Measurements from ENCODE around the gene OR6F1. TPM values are rescaled to one million over a fixed set of nuclear protein-coding genes. Genes with fewer than 3 reads are reported as not detected.
"Not testable (repeated sequence)": the region's sequence is repeated elsewhere in the genome, so short reads cannot be mapped to it uniquely, and the experiment has no call there.

OR6F1 gene
- total RNA-seq (2022) (not detected in 2 replicates), Bru-seq, nascent RNA (not detected), BruChase-seq, experiment 1, labeled RNA remaining after a 6-hour chase (not detected), BruChase-seq, experiment 2, labeled RNA remaining after a 2-hour chase (not detected)
- long read RNA-seq: 0 reads

DNA sequence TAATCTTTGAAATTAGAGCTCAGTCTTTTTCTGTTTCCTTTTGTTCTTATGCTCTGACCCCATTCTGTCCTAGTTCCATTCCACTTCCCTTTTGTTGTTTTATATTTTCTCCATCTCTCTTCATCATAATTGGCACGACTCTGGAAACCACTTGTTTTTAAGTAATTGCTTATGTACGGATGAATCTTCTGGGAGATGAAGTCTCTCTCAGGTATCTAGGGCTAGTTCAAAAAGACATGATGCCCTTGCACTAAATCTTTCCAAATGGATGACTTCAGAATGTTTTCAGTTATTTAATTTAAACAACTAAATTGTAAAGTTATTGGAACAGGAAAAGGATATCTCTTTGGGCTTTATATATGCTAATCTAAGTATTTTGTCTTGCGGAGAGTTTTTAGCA lies at the start of gene OR6F1:
Gene OR6F1 (minus strand): TSS at position 101 of the 400 bp plus-strand sequence. CDS start 3,891 bp downstream, outside the sequence.
- H3K4me1 Mint-ChIP-seq (ENCODE audit: low read depth, unreplicated experiment): no peaks in the 10 kb centered on the region
- intact Hi-C loops (cut with micrococcal nuclease; ENCODE audit: unreplicated experiment): no loop called here
- no peak for DNase-seq
- no peak within 1 kb of the TSS for H3K4me3 Mint-ChIP-seq (ENCODE audit: low read depth, unreplicated experiment)
- H3K27me3 Mint-ChIP-seq (ENCODE audit: unreplicated experiment): no peaks in the 10 kb centered on the region
- BruUV-seq (replicated peaks): no TSS peak
- no peak within 1 kb of the TSS for H3K27ac Mint-ChIP-seq (ENCODE audit: unreplicated experiment)
- no peaks in the 10 kb centered on the region for H3K36me3 Mint-ChIP-seq (ENCODE audit: insufficient read depth, unreplicated experiment)
- H3K9me3 Mint-ChIP-seq (ENCODE audit: low read depth, unreplicated experiment): peaks cover 18% of the 10 kb centered on the region
- CTCF ChIA-PET: no interaction called here
- TF ChIP-seq, protein P1, sequence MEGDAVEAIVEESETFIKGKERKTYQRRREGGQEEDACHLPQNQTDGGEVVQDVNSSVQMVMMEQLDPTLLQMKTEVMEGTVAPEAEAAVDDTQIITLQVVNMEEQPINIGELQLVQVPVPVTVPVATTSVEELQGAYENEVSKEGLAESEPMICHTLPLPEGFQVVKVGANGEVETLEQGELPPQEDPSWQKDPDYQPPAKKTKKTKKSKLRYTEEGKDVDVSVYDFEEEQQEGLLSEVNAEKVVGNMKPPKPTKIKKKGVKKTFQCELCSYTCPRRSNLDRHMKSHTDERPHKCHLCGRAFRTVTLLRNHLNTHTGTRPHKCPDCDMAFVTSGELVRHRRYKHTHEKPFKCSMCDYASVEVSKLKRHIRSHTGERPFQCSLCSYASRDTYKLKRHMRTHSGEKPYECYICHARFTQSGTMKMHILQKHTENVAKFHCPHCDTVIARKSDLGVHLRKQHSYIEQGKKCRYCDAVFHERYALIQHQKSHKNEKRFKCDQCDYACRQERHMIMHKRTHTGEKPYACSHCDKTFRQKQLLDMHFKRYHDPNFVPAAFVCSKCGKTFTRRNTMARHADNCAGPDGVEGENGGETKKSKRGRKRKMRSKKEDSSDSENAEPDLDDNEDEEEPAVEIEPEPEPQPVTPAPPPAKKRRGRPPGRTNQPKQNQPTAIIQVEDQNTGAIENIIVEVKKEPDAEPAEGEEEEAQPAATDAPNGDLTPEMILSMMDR (IDR thresholded peaks at IDR 0.05; ENCODE audit: unreplicated experiment): no peak

DNA sequence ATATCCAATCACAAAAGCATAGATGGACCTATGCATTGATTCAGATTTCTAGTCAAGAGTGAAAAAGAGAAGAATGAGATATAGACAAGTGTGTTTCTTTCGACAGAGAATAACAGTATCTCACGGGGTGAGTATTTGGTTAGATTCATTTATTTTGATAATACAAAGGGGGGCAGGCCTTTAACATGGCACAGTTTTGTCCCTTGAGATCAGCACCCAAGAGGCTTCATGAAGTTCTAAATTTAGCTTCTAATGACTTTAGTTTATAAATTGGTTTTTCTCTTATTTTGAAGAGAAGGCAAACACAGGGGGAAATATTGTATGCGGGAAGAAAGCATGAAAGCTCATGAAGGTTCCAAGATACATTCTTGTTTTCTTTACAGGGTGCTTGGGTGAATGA lies 44.0 kb upstream of the OR6F1 start, which contains the start of gene OR1C1:
Gene OR1C1 (minus strand): TSS at position 101 of the 400 bp plus-strand sequence. CDS start 2,150 bp downstream, outside the sequence.
- Mint-ChIP-seq H3K4me3 (ENCODE audit: low read depth, unreplicated experiment) (no peak within 1 kb of the TSS), H3K36me3 (ENCODE audit: insufficient read depth, unreplicated experiment) (no peaks in the 10 kb centered on the region), H3K4me1 (ENCODE audit: low read depth, unreplicated experiment) (no peaks in the 10 kb centered on the region), H3K9me3 (ENCODE audit: low read depth, unreplicated experiment) (peaks cover 26% of the 10 kb centered on the region), H3K27me3 (ENCODE audit: unreplicated experiment) (no peaks in the 10 kb centered on the region), H3K27ac (ENCODE audit: unreplicated experiment) (no peak within 1 kb of the TSS)
- no peak for DNase-seq
- intact Hi-C loops (cut with micrococcal nuclease; ENCODE audit: unreplicated experiment): no loop called here
- CTCF ChIA-PET: no interaction called here
- TF ChIP-seq, protein P1 (IDR thresholded peaks at IDR 0.05; ENCODE audit: unreplicated experiment): no peak
- no TSS peak for BruUV-seq (replicated peaks)

DNA sequence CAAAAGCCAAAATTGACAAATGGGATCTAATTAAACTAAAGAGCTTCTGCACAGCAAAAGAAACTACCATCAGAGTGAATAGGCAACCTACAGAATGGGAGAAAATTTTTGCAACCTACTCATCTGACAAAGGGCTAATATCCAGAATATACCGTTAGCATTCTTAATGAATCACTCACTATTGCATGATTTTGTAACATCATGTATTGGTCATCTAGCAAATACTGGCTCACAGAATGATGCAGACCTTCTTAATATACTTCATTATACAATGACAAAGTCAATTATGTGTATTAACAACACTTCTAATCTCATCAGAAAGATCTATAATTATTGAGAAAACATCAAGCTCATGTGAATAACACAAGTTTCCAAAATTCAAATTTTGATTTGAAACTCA lies 37.9 kb upstream of the OR6F1 start:
- intact Hi-C loops (cut with micrococcal nuclease; ENCODE audit: unreplicated experiment); BruUV-seq (replicated peaks); H3K27ac Mint-ChIP-seq (ENCODE audit: unreplicated experiment); DNase-seq; H3K36me3 Mint-ChIP-seq (ENCODE audit: insufficient read depth, unreplicated experiment); CTCF ChIA-PET; H3K27me3 Mint-ChIP-seq (ENCODE audit: unreplicated experiment); H3K4me1 Mint-ChIP-seq (ENCODE audit: low read depth, unreplicated experiment); H3K4me3 Mint-ChIP-seq (ENCODE audit: low read depth, unreplicated experiment): not testable (repeated sequence)
- H3K9me3 Mint-ChIP-seq (ENCODE audit: low read depth, unreplicated experiment): peaks cover 23% of the 10 kb centered on the region

DNA sequence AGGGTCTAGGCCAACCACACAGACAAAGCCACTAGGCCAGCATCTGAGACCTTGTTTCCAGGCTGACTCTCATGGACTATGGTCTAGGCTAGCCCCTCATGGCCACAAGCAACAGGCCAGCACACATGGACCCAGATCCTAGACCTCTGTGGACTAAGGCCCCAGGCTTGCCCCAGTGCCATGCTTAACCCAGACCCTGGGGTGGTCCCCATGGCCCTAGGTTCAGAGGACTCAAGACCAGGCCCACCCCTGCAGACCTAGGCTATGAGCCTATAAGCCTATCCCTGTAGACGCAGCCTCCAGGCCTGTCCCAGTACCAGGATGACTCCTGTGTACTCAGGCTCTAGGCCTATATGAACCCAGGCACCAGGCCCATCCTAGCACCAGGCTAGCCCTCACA lies 33.4 kb upstream of the OR6F1 start:
- TF ChIP-seq, protein P1 (IDR thresholded peaks at IDR 0.05; ENCODE audit: unreplicated experiment): no peak
- Mint-ChIP-seq H3K27ac (ENCODE audit: unreplicated experiment) (no peak overlapping the region), H3K36me3 (ENCODE audit: insufficient read depth, unreplicated experiment) (no peaks in the 10 kb centered on the region), H3K9me3 (ENCODE audit: low read depth, unreplicated experiment) (peaks cover 5% of the 10 kb centered on the region), H3K27me3 (ENCODE audit: unreplicated experiment) (no peaks in the 10 kb centered on the region), H3K4me3 (ENCODE audit: low read depth, unreplicated experiment) (no peak overlapping the region), H3K4me1 (ENCODE audit: low read depth, unreplicated experiment) (no peaks in the 10 kb centered on the region)
- CTCF ChIA-PET: no interaction called here
- intact Hi-C loops (cut with micrococcal nuclease; ENCODE audit: unreplicated experiment): no loop called here
- BruUV-seq (replicated peaks): no TSS peak
- no peak for DNase-seq

DNA sequence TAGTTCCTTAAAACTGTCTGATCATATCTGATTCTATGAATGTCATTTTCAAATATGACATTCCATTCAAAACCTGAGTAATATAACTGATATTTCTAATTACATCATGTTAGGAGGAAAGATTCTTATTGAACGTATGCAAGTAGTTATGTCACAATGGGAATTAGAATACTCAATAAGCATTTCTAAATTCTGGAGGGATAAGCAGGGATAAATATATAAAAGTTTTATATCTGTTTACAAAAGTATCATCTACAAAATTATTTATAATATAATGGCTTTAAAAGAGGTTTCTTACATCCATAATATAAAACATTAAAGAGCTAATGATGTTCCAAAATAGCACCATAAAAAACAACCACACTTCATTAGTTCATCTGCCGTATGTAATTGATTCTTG lies 31.6 kb upstream of the OR6F1 start, which contains the start of gene OR14A2:
Gene OR14A2 (minus strand): TSS at position 101 of the 400 bp plus-strand sequence.
- TF ChIP-seq, protein P1 (IDR thresholded peaks at IDR 0.05; ENCODE audit: unreplicated experiment): no peak
- intact Hi-C loops (cut with micrococcal nuclease; ENCODE audit: unreplicated experiment): no loop called here
- peaks cover 8% of the 10 kb centered on the region for H3K9me3 Mint-ChIP-seq (ENCODE audit: low read depth, unreplicated experiment)
- H3K27ac Mint-ChIP-seq (ENCODE audit: unreplicated experiment): no peak within 1 kb of the TSS
- no peaks in the 10 kb centered on the region for H3K36me3 Mint-ChIP-seq (ENCODE audit: insufficient read depth, unreplicated experiment)
- no TSS peak for BruUV-seq (replicated peaks)
- no peaks in the 10 kb centered on the region for H3K27me3 Mint-ChIP-seq (ENCODE audit: unreplicated experiment)
- no peak for DNase-seq
- H3K4me1 Mint-ChIP-seq (ENCODE audit: low read depth, unreplicated experiment): no peaks in the 10 kb centered on the region
- no peak within 1 kb of the TSS for H3K4me3 Mint-ChIP-seq (ENCODE audit: low read depth, unreplicated experiment)
- CTCF ChIA-PET: no interaction called here
